GM21619 (cell line): ENCODE data around the gene ZNF410.
"Not testable (repeated sequence)": the region's sequence is repeated elsewhere in the genome, so short reads cannot be mapped to it uniquely, and the experiment has no call there.

Source experiments
- ATAC-seq: cut with Tn5 transposase; IDR thresholded peaks from one replicate; pipeline ENCODE4 v1.9.1; 2021; ENCODE audit not compliant: unreplicated experiment

The ZNF410 gene

GRCh38 chr14:73884438-73885190 is 2.0 kb upstream of the ZNF410 start:
- no peak for ATAC-seq

DNA sequence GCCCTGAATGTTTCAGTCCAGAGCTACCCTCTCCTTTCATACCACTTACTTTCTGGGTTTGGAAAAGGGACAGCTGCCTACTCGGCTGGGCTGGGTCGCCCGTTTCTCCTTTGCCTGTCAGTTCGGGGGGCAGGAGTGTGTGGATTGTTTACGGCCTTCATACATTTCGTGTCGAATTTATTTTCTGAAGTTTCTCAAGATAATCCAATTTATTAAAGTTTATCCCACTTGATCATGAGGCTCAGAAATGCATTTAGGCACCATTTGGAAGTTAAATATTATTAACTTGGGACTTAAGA is 608 bp downstream of the ZNF410 start:
- ATAC-seq: no peak

- no peak for ATAC-seq
These were observed 1.2 kb downstream of the ZNF410 start for GRCh38 chr14:73887694-73888459.

- ATAC-seq: no peak
These were observed 1.7 kb downstream of the ZNF410 start for GRCh38 chr14:73888460-73888725.

- ATAC-seq: no peak
These were observed 2.3 kb downstream of the ZNF410 start for GRCh38 chr14:73888971-73889370.

DNA sequence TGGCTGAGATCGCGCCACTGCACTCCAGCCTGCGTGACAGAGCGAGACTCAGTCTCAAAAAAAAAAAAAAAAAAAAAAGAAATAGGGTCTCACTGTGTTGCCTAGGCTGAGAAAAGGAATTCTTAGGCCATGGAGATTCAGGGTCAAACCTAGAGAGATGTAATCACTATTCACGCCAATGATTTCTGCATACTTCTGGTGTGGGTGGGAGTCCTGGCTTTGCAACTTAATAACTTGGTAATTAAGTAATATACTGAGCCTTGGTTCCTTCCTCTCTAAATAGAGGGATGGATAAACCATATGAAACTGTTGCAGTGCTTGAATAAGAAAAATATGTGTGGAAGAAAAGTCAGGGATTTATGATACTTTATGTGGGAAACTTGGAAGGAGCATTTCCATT is 2.7 kb downstream of the ZNF410 start:
- no peak for ATAC-seq

DNA sequence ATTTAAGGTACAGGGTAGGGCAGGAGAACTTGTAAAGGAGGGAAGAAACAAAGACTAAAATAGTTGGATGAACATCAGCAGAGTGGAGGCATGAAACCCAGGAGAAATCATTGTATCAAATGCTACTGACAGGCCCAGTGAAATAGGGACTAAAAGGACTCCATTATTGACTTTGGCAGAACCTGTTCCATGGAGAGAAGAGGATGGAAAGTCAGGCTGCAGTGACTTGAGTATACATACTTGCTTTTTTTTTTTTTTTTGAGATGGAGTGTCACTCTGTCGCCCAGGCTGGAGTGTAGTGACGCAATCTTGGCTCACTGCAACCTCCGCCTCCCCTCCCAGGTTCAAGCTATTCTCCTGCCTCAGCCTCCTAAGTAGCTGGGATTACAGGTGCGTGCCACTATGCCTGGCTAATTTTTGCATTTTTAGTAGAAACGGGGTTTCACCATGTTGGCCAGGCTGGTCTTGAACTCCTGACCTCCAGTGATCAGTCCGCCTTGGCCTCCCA is 7.6 kb downstream of the ZNF410 start:
- not testable (repeated sequence) for ATAC-seq

DNA sequence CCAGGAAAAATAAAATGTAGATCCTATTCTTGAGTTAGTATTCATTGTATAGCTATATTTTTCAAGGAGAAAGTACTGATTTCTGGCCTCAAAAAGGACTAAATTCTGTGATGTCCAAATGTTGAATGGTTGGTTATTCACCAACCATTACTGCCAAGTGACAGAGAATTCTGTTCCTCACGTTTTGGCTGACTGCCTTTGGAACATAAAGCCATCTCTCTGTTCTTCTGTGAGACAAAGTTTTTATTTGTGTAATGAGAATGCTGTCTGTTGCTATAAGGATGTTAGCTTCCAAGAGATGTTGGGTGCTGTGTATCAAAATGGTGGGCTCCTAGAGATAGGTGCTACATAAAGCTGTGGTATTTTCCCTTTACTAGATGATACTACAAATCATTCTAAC is 9.3 kb downstream of the ZNF410 start:
- ATAC-seq: no peak

GRCh38 chr14:73896521-73896920 is 9.9 kb downstream of the ZNF410 start:
- ATAC-seq: no peak

DNA sequence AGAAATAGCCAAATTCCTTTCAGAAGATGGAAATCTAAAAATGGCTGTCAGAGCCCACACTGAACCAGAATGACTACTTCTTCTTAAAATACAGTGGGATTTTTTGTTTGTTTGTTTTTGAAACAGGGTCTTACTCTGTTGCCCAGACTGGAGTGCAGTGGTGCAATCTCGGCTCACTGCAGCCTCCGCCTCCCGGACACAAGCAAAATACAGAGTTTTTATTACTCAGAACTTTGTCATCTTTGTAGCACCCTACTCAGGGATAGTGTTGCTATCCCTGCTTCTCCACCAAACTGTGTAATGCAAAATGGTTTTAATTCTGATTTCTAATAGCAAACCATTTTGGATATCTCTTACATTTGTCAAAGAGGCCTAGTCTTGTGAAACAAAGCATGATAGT is 16.4 kb downstream of the ZNF410 start:
- ATAC-seq: no peak

DNA sequence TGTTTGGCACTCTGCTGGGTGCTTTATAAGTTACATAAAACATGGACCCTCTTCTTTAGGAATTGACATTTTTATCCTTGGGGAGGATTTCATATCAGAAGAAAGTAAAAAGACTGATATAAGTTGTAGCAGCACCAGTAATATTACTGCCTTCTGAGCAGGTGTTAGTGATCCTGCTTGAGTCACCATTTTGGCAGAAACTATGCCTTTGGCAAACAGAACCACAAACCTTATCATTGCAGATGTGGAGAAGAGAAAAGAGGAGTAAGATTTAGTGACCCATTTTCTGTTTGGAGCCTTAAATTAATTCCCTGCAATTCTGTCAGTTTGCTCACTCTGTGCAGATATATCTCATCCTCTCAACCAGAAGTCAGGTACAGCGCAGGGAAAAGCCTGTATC is 23.0 kb downstream of the ZNF410 start:
- no peak for ATAC-seq

DNA sequence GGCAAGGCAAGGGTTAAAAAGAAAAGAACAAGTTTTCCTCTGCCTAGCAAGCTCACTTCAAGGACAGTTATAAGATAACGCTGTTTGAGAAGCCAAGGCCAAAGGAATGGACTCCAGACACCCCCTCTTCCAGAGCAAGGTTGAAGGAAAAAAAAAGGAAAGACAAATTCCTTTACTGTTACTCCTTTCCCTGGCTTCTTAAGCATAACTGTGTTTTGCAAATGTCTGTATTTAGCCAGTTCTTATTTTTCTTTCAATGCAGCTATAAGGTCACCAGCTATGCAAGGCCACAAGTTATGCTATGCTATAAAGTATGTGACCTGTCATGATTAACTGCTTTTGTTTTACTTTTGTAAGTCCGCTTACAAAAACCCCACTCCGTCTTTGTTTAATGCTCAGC is 26.6 kb downstream of the ZNF410 start:
- ATAC-seq: no peak

- ATAC-seq: no peak
These were observed 29.7 kb downstream of the ZNF410 start for GRCh38 chr14:73916324-73916723.

DNA sequence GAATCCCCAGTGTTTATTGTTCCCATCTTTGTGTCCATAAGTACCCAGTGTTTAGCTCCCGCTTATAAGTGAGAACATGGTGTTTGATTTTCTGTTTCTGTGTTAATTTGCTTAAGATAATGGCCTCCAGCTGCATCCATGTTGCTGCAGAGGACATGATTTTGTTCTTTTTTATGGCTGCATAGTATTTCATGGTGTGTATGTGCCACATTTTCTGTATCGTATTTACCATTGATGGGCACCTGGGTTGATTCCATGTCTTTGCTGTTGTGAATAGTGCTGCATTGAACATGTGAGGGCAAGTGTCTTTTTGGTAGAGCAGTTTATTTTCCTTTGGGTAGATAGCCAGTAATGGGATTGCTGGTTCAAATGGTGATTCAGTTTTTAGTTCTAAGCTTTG is 32.8 kb downstream of the ZNF410 start:
- ATAC-seq: not testable (repeated sequence)

- no peak for ATAC-seq
These were observed 37.7 kb downstream of the ZNF410 start for GRCh38 chr14:73924337-73924736.

GRCh38 chr14:73935666-73936065 is 49.0 kb downstream of the ZNF410 start:
- no peak for ATAC-seq

DNA sequence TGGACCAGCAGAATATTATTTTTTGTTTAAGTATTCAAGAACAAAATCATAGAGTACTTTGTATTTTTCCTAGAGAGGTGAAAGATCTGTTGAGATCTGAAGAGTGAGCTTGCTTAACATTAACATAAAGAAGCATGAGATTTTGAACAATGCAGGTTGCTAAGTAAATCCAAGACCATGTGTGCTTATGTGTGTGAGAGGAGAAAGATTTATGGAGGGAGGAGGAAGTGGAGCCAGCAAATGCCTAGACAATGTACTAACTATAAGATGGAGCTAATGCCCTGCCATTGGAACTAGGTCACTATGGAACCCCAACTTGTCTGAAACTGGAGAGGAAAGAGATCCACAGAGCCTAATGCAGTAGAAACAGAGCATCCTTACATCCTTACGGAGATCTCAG is 49.9 kb downstream of the ZNF410 start:
- no peak for ATAC-seq

- no peak for ATAC-seq
These were observed 50.4 kb downstream of the ZNF410 start for GRCh38 chr14:73937012-73937411.

- ATAC-seq: no peak
These were observed 55.5 kb downstream of the ZNF410 start for GRCh38 chr14:73942180-73942579.

DNA sequence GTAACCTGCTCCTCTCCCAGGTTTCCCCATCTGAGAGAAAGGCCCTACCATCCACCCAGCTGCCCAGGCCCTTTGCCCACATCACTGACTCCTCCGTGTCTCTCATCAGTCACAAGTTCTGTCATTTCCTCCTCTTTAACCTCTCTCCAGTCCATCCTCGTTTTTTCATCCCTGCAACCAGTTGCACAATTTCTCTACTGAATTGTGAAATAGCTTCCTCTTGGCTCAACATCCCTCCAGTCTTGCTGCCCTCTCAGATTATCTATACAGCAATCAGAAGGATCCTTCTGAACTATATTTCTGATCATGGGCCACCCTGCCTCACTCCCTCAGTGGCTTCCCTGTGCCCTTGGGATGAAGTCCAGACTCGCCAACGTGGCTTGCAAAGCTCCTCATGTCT is 56.4 kb downstream of the ZNF410 start:
- ATAC-seq: no peak

DNA sequence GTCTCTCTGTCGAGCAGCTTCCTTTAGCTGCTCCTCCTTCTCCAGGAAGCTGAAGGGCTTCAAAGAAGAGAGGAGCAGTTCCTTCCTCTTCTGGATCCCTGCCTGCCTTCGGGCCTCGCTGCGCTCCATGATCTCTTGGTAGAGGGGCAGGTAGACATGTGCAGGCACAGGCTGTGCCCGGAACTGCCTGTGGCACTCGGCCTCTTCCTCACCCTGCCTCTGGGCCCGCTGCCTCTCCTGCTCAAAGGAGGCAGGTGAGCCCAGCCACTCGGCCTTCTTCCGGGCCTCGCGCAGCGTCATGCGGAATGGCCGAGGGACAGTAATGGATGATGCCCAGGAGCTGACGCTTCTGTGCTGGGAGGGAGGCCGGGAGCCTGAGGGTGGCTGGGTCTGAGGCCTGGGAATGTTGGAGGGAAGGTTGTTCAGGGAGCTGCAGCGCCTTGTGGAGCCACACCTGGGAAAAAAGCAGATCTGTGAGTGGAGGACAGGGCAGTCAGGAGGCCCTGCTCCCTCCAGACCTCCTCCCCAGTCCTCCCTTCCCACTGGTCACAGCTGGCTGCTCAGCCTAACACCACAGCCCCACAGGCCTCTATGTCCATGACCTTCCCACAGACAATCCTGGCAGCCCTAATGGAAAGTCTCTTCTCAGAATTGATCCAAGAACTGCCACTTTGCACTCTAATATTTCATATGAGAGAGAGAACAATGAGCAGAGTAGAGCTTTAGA is 57.9 kb downstream of the ZNF410 start:
- no peak for ATAC-seq

DNA sequence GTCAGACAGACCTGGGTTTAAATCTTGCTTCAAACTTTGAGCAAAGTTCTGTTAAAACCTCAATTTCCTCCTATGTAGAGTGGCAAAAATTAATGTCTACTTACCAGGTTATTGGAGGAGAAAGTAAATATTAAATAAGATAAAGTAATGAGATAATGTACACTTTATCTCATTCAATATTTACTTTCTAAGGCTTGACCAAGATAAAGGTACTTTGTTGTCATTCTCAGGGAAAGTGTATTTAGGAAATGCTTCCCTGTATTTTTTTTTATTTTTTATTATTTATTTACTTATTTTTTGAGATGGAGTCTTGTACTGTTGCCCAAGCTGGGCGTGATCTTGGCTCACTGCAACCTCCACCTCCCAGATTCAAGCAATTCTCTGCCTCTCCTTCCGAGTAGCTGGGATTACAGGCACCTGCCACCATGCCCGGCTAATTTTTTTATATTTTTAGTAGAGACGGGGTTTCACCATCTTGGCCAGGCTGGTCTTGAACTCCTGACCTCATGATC is 58.6 kb downstream of the ZNF410 start:
- no peak for ATAC-seq
